Parietal lobe (tissue), 2 donors: ENCODE data around the gene TIMM8B. TPM values are rescaled to one million over a fixed set of nuclear protein-coding genes. Genes with fewer than 3 reads are reported as not detected.

Experiments used
- small RNA-seq: library from RNA; depleted of rRNA; stranded (forward); fragments of <200 nt; gene quantifications from one replicate; pipeline ENCODE3, GENCODE V24; 2014; ENCODE audit warnings: low replicate concordance
- total RNA-seq: library from RNA; depleted of rRNA; stranded (reverse); fragments of >200 nt; gene quantifications from one replicate; pipeline ENCODE4 v1.2.3, GENCODE V29; 2014

Gene TIMM8B
- total RNA-seq: 48.8 TPM

GRCh38 chr11:112086422-112087191 is at the start of gene TIMM8B, which contains the start of gene SDHD:
TSS of gene TIMM8B (minus strand) at chr11:112086756. CDS start at chr11:112086723, 33 bp downstream.
TSS of gene SDHD (plus strand) at chr11:112086873. CDS start at chr11:112086908, 35 bp downstream.

GRCh38 chr11:112073941-112074811 is 12.4 kb downstream of the TIMM8B start, which contains the start of the genes NKAPD1 and PIH1D2:
TSS of gene NKAPD1 (plus strand) at chr11:112074299. CDS start at chr11:112075575, 1,276 bp downstream.
TSS of gene PIH1D2 (minus strand) at chr11:112074017. CDS start at chr11:112073174, 843 bp downstream.

Small RNA genes within 50 kb of the gene (small RNA-seq; reads per million reads assigned to genes)
- gene AP000907.3: not detected

Other genes with a start within 250 kb of the TIMM8B start
- gene ALG9, start 215.2 kb downstream of the TIMM8B start, total RNA-seq: 113 TPM
- gene FDXACB1, start 207.6 kb downstream of the TIMM8B start, total RNA-seq: 8.1 TPM
- gene CFAP68, start 207.2 kb downstream of the TIMM8B start, total RNA-seq: 14.1 TPM
- 16.0 TPM for gene CRYAB, start 175.0 kb downstream of the TIMM8B start, total RNA-seq
- gene HSPB2, start 174.0 kb downstream of the TIMM8B start, total RNA-seq: not detected
- not detected for gene C11orf52, start 167.8 kb downstream of the TIMM8B start, total RNA-seq
- gene DIXDC1, start 149.4 kb downstream of the TIMM8B start, total RNA-seq: 83.6 TPM
- gene DLAT, start 61.3 kb downstream of the TIMM8B start, total RNA-seq: 36.9 TPM
- gene PIH1D2, start 12.7 kb downstream of the TIMM8B start, total RNA-seq: 2.2 TPM
- 32.2 TPM for gene NKAPD1, start 12.5 kb downstream of the TIMM8B start, total RNA-seq
- gene SDHD, start 117 bp upstream of the TIMM8B start, total RNA-seq: 67.0 TPM
- gene IL18, start 77.3 kb upstream of the TIMM8B start, total RNA-seq: not detected
- gene TEX12, start 80.6 kb upstream of the TIMM8B start, total RNA-seq: 2.2 TPM
- gene BCO2, start 88.8 kb upstream of the TIMM8B start, total RNA-seq: 12.5 TPM
- gene PTS, start 139.7 kb upstream of the TIMM8B start, total RNA-seq: 41.0 TPM
- gene PLET1, start 174.1 kb upstream of the TIMM8B start, total RNA-seq: not detected